HG03025 (cell line): Measurements from ENCODE around the gene CUBN.

Source experiments
- ATAC-seq: cut with Tn5 transposase; IDR thresholded peaks from one replicate; pipeline ENCODE4 v1.9.1; 2021; ENCODE audit warnings: mild to moderate bottlenecking, moderate library complexity; ENCODE audit not compliant: unreplicated experiment, low FRiP score

CUBN gene

DNA sequence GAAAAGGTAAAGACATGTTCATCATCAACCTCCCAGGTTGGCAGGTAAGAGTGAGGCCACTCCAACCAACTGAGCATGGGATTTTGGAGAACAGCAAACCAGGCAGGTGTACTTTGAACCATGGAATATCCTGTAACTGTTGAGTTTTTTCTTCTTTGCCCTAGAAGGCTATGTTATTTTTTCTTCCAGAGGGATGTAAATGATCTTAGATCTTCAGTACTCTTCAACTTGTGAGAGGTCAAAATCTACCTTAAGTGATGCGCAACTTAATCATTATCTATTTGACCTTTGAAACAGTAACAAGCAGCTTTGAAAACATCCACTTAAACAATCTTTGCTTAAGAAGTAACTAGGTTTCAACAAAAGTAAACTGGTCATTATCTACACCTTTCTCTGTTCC lies at the start of gene CUBN:
Gene CUBN (minus strand): TSS at position 71 of the 400 bp plus-strand sequence. CDS start 46 bp downstream, at position 25.
- ATAC-seq = no peak

DNA sequence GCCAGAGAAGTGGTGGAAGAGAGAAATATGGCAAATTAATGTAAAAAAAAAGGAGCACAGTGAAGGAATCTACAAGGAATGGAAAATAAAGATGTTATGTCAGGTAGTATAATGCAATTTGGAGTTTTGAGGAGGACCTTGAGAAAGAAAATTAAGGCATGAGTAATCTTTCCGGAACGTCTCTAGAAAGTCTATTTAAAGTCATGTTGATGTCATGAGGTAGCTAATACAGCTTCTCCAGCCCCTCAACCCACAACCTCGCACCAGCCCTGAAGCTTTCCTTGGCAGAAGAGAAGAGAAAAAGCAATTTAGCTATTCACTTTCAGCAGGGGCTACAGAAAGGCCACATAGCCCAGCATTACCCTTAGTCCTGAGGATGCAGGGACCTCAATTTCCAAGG lies 49.4 kb upstream of the CUBN start:
- ATAC-seq = no peak

DNA sequence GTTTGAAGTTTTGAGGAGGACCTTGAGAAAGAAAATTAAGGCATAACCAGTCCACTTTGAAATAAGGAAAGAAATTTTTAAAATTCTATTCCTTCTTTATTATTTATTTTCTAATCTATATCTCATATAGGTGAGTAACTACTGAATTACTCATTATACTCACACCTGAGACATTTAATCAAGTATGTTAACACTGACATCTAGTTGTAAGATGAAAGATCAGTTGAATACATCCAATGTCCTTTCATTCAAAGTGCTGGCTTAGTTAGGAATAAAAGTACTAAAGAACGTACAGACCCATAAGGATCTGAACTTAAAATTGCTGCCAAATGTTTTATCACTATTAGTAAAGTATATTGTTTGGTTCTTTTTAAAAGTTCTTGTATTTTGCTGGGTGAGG lies 48.4 kb upstream of the CUBN start:
- no peak for ATAC-seq

DNA sequence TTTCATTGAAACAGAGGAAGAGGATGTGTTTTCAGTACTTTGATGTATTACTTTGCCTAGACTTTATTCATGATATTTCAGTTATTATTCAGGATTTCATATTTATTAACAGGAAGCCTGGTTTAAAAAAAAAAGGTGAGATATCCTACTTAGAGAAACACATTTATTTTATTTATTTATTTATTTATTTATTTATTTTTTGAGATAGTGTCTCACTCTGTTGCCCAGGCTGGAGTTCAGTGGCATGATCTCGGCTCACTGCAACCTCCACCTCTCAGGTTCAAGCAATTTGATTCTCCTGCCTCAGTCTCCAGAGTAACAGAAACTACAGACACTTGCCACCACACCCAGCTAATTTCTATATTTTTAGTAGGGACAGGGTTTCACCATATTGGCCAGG lies 47.4 kb upstream of the CUBN start:
- ATAC-seq = no peak

DNA sequence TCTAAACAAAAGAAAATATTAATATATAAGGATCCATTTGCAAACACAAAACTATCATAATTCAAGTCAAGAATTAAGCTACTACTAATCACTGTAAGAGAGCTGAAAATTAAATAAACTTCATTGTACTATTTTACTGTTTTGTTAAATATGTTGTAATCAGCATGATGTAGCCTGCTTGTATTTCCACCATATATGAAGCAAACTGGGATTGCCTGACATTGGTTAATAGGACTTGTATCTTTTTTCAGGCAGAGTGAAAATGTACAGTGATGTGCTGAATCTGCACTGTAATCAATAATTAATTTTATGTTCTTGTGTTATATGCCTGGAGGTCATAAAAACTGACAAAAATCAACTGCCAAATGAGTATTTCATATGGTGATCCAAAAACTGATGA lies 46.5 kb upstream of the CUBN start:
- no peak for ATAC-seq

DNA sequence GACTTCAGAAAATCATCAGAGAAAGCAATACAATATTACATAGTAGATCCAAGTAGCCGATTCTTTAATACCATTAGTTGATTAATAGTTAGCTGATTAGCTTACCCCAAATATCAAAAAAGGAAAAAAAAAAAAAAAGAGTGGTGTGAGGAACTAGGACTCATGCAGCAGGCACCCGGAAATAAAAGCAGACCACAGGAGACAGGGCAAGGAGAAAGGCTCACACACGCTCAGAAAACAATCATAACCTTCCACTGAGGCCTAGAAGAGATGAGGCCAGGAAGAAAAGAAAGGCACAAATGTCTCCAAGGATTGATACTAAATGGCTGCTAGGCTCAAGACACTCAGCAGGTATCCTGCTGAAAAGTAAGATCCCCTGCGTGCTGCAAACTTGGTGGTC lies 45.9 kb upstream of the CUBN start:
- ATAC-seq = no peak

DNA sequence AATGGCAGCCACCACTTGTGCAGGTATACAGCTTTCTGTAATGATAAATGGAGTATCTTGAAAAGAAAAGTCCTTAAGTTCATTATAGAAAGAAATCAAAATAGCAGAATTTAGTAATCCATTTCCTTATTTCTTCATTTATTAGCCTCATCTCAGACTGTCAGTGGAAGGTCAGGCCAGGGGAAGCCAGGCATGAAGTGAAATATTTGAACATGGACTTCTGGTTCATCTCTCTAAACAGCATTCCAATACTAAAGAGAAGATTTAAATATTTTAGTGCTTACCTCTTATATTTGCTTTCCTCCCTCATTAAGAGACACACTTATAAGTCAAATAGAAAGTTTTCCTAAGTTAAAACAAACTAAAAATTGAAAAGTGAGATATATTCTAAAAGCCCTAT lies 45.0 kb upstream of the CUBN start:
- ATAC-seq = no peak

DNA sequence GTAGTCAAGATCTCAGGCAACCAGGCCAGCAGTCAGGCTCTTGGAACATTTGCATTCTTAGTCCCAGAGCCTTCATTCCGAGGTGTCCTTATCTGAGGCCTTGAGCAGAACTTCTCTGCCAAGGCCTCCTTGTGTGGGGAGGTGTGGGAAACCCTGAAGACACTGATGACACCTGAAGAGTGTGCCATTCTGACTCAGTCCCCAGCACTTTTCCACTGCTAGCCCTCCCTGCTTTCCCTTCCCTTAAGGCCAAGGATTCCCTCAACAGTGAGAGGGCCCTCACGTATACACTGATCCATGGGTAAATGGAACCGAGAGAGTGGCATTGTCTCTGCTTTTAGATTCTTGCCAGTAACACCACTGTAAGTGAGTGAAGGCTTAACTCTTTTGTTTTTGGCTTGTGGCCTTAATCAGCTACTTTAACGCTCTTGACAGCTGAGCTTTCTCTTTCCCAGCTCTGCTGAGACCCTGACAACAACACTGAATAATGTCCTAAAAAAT lies 41.6 kb upstream of the CUBN start:
- ATAC-seq = no peak

DNA sequence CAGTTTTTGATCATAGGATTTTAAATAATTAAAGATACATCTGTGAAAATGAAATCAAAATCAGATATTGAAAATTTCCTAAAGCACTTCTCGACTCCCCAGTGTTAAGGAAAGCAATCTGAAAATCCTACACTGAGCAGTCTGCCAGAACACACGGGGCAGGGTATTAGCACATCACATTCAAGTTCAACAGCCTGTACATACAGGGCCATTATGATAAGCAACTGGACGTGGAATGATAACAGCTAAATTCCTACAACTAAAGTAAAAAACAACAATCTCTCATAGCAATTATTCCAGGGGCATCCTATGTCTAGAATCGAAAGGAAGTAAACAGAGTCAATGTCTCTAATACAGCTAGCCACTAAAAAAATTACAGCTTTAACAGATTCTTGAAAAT lies 40.2 kb upstream of the CUBN start:
- no peak for ATAC-seq

DNA sequence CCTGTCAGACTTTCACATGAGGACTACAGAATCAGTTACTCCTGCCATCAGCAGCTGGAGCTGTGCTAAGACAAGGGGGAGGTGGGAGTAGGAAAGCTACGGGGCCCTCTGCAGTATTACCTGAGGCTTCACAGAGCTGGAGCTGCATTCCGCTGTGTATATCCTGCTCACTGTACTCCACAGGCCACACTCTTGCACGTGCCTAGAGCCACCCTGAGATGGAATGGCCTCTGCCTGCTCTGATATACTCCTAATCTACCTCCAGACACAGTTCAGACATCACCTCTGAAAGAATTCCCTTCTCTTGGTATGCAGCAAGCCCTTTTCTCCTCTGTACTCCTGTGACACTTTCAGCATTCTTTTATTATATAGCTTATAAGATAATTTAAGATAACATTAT lies 37.1 kb upstream of the CUBN start:
- no peak for ATAC-seq

DNA sequence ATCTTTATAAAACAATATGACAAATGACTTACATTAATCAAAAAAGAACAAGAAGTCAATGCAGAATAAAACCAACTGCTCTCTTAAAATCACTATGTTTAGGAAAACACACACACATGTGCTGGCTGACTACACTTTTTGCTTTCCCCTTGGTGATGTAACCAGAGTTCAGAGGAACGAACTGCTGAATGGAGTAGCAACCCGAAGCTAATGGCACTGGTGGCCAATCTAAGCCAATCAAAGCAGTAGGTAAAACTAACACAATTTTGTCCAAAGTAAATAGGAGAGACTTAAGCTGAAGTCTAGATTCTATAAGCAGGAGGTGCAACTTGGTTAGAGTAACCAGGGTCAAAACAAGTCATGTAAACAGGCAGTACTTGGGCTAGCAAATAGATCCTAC lies 33.2 kb upstream of the CUBN start:
- no peak for ATAC-seq

DNA sequence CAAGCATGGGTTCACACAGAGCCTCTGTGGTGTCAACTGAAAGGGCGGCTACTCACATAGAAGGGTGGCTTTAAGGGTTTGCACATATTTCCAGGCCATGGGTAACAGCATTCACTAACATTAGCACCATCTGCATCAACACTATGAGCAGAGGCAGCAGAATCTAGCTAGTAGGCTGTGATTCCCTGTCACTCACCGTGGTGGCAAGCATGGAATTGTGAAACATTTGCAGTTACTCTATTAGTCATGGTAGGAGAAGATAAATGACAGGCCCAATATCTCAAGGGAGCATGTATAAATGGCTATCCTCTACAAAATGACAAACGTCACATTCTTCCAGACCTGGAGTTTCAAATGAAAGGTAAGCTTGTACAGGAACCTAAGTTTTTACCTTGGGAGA lies 32.2 kb upstream of the CUBN start:
- no peak for ATAC-seq

DNA sequence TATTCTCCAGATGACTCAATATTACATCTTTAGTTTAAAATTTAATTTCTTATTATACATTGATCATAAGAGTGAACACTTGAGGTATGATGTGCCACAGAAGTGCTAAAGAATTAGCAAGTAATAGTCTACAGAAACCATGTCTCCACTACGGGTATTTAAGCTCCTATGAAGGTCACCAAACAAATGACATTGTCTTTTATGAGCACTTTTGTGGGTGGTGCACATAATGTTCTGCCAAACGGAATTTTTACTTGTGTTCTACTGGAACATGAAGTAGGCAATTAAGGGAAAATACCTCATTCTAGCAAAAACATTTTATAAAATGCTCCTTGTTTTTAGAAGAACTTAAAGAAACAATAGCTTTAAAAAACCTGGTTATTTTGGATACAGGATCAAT lies 27.4 kb upstream of the CUBN start:
- no peak for ATAC-seq

DNA sequence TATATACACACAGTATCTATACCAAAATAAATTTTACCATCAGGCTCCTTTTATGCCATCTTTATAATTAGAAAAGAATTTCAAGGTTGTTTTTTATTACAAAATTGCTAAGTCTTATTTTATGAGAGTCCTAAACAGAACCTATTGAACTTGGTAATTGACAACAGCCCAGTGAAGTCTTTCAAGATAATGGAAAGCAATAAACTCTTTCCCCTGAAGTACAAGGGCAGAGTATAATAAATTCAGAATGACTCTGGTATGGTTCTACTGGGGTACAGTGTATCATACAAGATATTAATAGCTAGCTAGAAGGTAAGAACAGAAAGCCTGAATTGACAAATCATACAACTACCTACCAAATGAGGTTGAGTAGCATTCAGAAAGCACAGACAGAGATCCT lies 26.2 kb upstream of the CUBN start:
- ATAC-seq = no peak

DNA sequence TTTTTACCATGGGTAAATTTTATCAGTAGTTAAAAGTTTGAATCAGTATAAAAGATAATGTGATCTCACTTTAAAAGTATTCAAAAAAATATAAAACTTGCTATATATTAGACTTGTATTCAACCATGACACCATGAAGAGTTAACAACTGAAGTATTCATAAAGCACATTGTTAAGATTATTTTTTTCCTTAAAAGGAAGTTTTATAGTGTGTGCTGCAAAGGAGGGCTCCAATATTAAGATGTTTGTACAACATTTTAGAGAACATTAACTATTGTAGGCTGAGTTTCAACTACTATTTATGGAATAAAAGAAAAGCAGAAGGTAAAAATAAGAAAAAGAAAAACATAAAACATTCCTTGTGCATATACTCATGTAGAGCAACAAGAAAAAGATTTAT lies 24.5 kb upstream of the CUBN start:
- no peak for ATAC-seq

DNA sequence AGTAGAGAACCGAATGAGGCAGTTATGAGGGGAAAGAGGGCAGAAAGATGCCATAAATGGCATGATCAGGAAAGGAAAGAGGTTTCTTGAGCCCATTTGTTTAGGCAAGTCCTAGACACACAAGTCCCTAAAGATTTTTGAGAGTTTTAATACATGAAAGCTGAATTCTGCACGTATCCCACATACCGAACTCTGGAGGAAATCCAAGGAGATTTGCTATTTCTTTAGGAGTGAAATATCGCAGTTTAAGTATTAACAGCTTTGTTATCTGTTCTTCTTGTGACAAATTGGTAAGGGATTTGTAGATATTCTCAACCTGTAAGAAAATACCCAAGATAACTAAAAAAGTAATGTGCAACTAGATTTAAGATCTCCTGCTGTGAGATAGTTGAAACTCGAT lies 23.7 kb upstream of the CUBN start:
- ATAC-seq = no peak

DNA sequence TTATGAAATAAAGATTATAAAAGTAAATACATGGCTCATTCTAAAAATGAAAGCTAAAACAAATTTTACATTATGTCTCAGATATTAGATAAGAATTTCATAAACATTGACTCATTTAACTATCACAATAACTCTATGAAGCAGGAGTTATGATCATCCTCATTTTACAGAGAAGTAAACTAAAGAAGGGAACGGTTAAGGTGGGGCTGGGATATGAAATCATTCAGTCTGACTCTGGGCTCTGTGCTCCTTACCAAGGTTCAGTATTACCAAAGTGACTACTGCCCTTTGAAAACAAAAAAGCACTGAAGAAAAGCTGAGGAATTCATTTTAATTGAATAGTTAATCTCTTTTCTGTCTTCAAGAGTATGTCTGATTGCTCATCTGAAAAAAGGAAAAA lies 22.1 kb upstream of the CUBN start:
- no peak for ATAC-seq

DNA sequence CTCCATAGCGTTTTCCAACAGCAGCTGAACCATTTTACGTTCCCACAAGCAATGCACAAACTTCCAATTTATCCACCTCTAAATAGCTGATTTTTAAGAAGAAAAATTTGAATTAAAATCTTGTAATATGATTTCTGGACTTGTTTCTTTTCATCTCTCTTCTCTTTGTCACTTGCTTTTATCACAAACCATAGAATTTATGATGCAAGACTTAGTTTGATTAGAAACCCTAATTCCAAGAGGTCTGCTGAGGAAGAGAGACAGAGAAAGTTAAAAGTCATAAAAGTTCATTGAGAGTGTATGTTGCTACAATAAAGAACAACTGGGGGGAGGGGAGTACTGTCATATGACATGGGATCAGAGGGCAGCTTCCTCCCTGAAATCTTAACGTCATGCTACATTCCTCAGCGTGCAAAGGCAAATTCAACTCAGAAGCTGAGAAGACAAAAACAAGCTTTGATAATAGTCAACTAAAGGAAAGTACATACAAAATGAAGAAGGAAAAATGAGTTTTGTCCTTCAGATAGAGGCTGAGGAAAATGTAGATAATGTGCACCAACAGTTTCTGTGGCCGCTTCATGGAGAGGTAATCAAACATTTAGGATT lies 18.4 kb upstream of the CUBN start:
- no peak for ATAC-seq

DNA sequence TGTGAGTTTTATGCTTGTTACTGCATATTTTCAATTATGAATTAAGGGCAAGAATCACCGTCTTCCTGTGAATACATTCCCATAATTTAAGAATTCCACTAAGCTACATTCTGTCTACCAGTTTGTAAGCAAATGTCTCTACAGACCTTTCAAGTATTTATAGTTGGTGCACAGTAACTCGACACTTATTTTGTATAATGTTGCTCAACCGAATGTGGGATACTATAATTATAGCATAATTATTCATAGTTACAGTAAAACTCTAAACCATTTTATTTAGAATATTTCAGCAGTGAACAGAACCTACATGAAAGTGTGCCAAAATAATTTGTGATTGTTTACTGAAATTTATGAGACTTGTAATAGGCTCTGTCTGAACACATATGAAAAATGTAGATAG lies 17.3 kb upstream of the CUBN start:
- ATAC-seq = no peak

DNA sequence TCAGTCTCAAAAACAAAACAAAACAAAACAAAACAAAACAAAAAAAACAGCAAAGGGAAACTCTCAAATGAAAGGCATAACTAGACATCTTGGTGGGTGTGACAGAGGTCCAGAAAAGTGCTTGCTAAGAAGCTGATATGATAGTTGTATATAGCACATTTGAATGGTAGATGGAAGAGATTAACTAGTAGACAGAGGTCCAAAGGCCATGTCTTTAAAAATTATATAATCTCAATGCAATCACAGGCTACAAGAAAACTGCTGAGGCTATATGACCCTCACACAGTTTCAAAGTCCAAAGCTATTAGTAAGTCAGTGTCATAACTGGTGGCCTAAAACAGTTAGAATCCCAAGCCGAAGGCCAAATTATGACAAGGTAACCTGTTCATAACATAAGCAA lies 15.6 kb upstream of the CUBN start:
- no peak for ATAC-seq

DNA sequence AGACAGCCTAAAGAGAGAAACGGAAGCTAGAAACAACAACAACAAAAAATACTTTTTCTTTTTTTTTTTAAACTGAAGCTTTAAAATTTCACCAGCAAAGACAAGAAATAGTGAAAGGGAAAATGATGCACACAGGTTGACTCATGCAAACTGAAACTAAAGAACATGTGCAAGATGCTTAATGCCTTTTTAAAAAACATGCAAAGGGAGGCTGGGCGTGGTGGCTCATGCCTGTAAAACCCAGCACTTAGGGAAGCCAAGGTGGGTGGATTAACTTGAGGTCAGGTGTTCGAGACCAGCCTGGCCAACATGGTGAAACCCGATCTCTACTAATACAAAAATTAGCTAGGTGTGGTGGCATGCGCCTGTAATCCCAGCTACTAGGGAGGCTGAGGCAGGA lies 15.1 kb upstream of the CUBN start:
- no peak for ATAC-seq

DNA sequence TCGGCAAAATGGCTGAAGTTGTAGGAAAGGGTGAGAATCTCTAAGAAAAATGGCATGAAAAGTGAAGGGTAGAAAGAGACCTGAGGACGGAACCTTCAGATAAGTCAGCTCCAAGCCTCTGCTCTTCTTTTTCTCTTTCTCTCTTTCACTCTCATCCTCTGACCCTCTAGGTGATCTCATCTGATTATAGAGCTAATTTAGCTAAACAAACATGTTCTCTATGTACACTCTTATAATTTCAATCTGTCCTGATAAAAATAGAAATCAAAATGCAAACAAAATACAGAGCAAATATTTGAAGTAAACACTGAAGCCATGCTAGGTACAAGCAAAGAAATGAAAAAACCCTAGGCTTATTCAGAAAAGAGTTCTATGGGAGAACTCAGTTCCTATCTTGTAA lies 14.4 kb upstream of the CUBN start:
- ATAC-seq = no peak

DNA sequence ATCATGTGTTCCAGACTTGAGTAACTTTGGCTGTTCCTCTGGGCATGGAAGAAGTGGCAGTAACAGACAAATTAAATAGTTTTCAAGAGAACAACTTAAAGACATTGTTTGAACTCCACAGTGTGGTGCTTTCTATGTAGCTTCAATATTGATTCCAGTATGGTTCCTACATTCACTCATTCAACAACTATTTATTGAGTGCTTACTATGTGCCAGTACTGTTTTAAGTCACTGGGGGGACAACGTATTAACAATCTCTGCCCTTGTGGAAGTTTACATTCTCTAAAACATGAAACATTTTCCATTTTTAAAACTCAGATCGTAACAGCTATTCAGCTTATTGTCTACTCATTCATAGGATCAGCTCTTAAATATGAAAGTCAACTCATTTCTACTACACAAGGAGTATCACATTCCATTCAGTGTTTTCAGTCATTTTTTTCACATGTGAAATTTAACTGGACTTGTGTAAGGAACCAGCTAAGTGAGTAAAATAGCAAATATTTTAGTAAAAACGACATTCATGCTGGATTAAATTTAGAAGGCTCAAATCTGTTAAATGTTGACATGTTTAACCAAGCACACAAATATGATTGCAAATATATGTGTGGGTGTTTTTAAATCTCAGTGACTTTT lies 13.6 kb upstream of the CUBN start:
- ATAC-seq = no peak
